ENCODE results near the gene PLA2G2A. TPM values are rescaled to one million over a fixed set of nuclear protein-coding genes. Genes with fewer than 3 reads are reported as not detected.

Gene PLA2G2A
- total and polyA plus RNA-seq, 12 donors, result 2.8 to 593 (median 40.9) TPM

DNA sequence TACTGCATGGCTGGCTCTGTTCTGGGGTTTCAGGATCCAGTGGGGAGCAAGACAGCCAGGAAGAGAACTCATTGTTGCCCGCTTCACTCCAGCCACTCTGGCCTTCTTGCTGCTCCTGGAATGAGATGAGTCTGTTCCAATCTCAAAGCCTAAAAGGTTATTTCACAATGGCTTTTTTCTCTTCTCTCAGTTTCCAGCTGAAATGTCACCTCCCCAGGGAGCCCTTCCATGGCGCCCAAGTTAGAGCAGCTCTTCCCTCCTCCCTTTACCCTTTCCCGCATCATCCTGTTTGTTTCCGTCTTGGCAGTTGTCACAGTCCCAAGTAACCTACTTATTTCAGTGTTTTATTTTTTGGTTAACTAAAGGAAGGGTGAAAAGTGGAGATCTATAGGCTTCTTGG, 15.8 kb downstream of the PLA2G2A start:
- Histone ChIP-seq H3K36me3 (no peaks in the 10 kb centered on the region), H3K27ac (peak overlapping the region in 1 of 10 donors; percentile 4), H3K9me3 (peaks cover 0 to 11% (median 0%) of the 10 kb centered on the region in 11 donors), H3K4me3 (no peak overlapping the region), H3K4me1 (peaks cover 0 to 12% (median 0%) of the 10 kb centered on the region in 9 donors), H3K27me3 (peaks cover 0 to 33% (median 0%) of the 10 kb centered on the region in 7 donors)
- ATAC-seq (peak in 1 of 8 donors; percentile 21), DNase-seq (peak in 1 of 2 donors; percentile 42)
- 86 to 88% methylated on average over 4 of the region's 4 CpGs for WGBS, 2 donors
- intact Hi-C loops (cut with DNase I), result loop anchor here in 1 of 10 donors (10.0 kb wide), 1 partner anchor 531 kb away; no protein-coding TSS in a partner anchor
- no peak for TF ChIP-seq CTCF (IDR thresholded peaks at IDR 0.05)

DNA sequence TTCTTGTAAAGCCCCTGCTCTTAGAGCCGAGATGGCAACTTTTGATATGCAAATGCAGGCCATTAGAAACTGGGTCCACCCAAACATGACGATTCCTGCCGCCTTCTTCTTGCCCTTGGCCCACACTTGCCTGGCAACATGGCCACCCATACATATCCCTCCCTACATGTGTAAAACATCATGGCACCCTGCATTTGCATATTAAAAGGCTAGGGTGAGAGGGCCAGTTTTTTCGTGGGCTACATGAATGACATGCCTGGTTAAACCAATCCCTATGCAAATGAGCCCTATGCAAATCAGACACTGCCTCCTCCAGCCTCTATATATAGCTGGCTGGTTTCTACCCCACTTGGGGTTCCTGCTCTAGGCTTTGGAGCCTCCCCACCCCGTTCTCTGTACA, 18.8 kb downstream of the PLA2G2A start:
- no peak for TF ChIP-seq CTCF (IDR thresholded peaks at IDR 0.05)
- 60% methylated on average over 5 of the region's 5 CpGs for WGBS, 2 donors
- H3K4me3 ChIP-seq, result no peak overlapping the region
- no peaks in the 10 kb centered on the region for H3K36me3 ChIP-seq
- intact Hi-C loops (cut with DNase I), result loop anchor here in 1 of 10 donors (10.0 kb wide), 1 partner anchor 534 kb away; no protein-coding TSS in a partner anchor
- ATAC-seq, result no peak
- H3K4me1 ChIP-seq, result no peaks in the 10 kb centered on the region
- peaks cover 0 to 26% (median 3%) of the 10 kb centered on the region in 7 donors for H3K27me3 ChIP-seq
- no peak overlapping the region for H3K27ac ChIP-seq
- peaks cover 0 to 11% (median 0%) of the 10 kb centered on the region in 11 donors for H3K9me3 ChIP-seq
- no peak for DNase-seq

DNA sequence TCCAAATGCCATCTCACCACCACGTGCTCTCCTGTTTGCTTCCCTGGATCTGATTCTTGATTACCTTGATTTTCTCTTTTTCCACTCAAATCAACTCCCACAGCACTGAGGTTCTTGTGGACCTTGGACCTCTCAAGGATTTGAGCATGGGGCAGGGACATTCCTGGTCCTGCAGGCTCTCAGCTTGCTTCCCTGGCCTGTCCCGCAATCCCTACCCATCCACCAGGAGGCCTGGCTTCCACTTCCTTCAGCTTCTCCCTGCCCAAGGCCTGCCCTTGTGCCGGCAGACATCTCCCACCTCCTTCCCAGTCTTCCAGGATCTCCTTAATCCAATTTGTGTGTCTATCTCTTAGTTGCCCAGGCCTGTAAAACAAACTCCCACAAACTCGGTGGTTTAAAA, 21.6 kb downstream of the PLA2G2A start:
- Histone ChIP-seq H3K27me3 (peaks cover 0 to 36% (median 12%) of the 10 kb centered on the region in 7 donors), H3K9me3 (no peaks in the 10 kb centered on the region), H3K4me3 (no peak overlapping the region), H3K27ac (no peak overlapping the region), H3K4me1 (no peaks in the 10 kb centered on the region), H3K36me3 (no peaks in the 10 kb centered on the region)
- ATAC-seq, result no peak
- no peak for DNase-seq
- no peak for TF ChIP-seq CTCF (IDR thresholded peaks at IDR 0.05)
- WGBS, 2 donors, result 63 to 64% methylated on average over 4 of the region's 4 CpGs
- intact Hi-C loops (cut with DNase I), result loop anchor here in 1 of 10 donors (5.0 kb wide), 1 partner anchor 50 kb away; no protein-coding TSS in a partner anchor

GRCh38 chr1:19955534-19956170, 23.8 kb downstream of the PLA2G2A start:
- no peak for TF ChIP-seq CTCF (IDR thresholded peaks at IDR 0.05)
- H3K36me3 ChIP-seq, result no peaks in the 10 kb centered on the region
- no peaks in the 10 kb centered on the region for H3K9me3 ChIP-seq
- H3K27me3 ChIP-seq, result peaks cover 0 to 23% (median 10%) of the 10 kb centered on the region in 7 donors
- no peak for ATAC-seq
- no peak for DNase-seq
- no peak overlapping the region for H3K4me3 ChIP-seq
- 73 to 80% methylated on average over 11 of the region's 11 CpGs for WGBS, 2 donors
- no peak overlapping the region for H3K27ac ChIP-seq
- H3K4me1 ChIP-seq, result no peaks in the 10 kb centered on the region
- intact Hi-C loops (cut with DNase I), result loop anchor here in 1 of 10 donors (5.0 kb wide), 1 partner anchor 48 kb away; no protein-coding TSS in a partner anchor

Measured in heart right ventricle (tissue), 16 donors.